NOMO-1 (cell line): ENCODE data around the gene CLEC19A.
A peak's percentile ranks its signal among the peaks of the same experiment; 100 is the strongest.
"Not testable (repeated sequence)": the region's sequence is repeated elsewhere in the genome, so short reads cannot be mapped to it uniquely, and the experiment has no call there.

Experiments used
- DNase-seq, 2 experiments: peaks; one replicate each; lab custom pipeline; 2025; ENCODE audit not compliant: unreplicated experiment in 2 of 2; lab: John Stamatoyannopoulos, UW

The CLEC19A gene

DNA sequence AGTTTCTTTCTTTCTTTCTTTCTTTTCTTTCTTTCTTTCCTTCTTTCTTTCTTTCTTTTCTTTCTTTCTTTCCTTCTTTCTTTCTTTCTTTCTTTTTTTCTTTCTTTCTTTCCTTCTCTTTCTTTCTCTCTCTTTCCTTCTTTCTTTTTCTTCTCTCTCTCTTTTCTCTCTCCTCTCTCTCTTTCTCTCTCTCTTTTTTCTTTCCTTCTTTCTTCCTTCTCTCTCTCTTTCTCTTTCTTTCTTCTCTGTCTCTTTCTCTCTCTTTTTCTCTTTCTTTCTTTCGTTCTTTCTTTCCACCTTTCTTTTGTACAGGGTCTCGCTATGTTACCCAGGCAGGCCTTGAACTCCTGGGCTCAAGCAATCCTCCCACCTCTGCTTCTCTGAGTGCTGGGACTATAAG is 35.7 kb downstream of the CLEC19A start:
- not testable (repeated sequence) for DNase-seq

- DNase-seq, result no peak
Measured at GRCh38 chr16:19323596-19323995, 38.1 kb downstream of the CLEC19A start.

DNA sequence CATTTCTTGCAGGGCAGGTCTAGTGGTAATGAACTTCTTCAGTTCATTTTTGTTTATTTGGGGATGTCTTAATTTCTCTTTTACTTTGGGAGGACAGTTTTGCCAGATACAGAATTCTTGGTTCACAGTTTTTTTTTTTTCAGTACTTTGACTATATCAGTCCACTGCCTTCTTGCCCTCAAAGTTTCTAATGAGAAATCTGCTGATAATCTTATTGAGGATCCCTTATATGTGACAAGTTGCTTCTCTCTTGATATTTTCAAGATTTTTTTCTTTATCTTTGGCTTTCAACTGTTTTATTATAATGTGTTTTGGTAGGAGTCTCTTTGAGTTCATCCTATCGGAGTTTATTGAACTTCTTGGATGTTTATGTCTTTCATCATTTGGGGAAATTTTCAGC is 42.8 kb downstream of the CLEC19A start:
- DNase-seq, result no peak

DNA sequence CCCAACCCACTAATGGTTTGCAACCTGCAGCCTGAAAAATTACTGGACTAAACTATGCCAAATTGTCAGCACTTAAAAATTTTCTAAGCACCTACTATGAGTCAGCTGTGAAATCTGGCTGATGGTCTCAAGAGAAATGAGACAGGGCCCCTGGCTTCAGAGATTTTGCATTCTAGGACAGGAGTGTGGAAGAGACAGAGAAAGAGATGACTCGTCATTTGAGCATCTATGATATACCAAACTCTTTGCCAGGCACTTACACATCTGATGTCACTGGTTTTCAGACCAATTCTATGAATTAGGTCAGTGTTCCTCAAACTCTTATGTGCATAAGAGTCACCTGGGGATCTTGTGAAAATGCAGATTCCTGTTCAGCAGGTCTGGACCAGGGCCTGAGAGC is 44.4 kb downstream of the CLEC19A start:
- DNase-seq, result no peak

GRCh38 chr16:19330841-19331397 is 45.4 kb downstream of the CLEC19A start:
- DNase-seq, result no peak

GRCh38 chr16:19331794-19332193 is 46.3 kb downstream of the CLEC19A start:
- DNase-seq, result no peak

GRCh38 chr16:19338335-19338734 is 52.8 kb downstream of the CLEC19A start:
- no peak for DNase-seq

DNA sequence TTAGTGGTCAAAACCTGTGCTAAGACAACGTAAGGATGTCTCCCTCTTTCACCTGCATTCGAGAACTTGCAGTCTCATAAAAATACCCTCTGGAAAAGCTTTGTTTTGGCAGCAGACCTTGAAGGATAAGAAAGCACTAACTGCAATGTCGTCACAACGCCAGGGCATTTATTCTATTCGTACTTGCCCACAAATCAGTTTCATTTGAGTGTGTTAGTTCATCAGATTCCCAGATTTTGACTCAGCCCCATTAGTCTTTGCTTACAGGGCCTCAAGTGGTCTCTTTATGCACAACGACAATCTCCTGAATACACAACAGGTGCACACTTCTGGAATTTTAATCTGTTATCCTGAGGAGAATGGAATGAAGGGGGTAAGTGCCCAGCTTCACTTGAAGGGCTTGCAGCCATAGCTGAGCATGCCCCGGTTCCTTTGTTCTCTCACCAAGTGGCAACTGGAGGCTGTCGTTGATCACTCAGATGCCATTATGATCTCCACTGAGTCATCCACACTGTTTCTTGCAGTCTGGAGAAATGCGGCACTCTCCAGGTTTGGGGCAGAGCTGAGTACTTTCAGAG is 58.8 kb downstream of the CLEC19A start:
- no peak for DNase-seq

- DNase-seq, result no peak
Measured at GRCh38 chr16:19344980-19345379, 59.4 kb downstream of the CLEC19A start.

GRCh38 chr16:19346335-19346922 is 60.9 kb downstream of the CLEC19A start:
- peak; percentile 44 to 47 for DNase-seq

DNA sequence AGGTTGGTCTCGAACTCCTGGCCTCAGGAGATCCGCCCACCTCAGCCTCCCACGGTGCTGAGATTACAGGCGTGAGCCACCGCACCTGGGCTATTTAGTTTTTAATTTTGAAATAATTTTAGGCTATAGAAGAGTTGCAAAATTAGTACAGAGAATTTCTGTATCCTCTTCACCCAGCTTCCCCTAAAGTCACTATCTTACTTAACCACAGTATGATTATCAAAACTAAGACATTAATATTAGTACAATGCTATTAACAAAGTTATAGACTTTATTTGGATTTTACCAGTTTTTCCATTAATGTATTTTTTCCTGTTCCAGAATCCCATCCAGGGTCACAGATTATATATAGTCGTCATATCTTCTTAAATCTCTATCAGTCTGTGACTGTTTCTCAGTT is 62.6 kb downstream of the CLEC19A start:
- no peak for DNase-seq

GRCh38 chr16:19348578-19349315 is 63.2 kb downstream of the CLEC19A start:
- DNase-seq, result no peak

GRCh38 chr16:19354371-19354770 is 68.8 kb downstream of the CLEC19A start:
- no peak for DNase-seq

DNA sequence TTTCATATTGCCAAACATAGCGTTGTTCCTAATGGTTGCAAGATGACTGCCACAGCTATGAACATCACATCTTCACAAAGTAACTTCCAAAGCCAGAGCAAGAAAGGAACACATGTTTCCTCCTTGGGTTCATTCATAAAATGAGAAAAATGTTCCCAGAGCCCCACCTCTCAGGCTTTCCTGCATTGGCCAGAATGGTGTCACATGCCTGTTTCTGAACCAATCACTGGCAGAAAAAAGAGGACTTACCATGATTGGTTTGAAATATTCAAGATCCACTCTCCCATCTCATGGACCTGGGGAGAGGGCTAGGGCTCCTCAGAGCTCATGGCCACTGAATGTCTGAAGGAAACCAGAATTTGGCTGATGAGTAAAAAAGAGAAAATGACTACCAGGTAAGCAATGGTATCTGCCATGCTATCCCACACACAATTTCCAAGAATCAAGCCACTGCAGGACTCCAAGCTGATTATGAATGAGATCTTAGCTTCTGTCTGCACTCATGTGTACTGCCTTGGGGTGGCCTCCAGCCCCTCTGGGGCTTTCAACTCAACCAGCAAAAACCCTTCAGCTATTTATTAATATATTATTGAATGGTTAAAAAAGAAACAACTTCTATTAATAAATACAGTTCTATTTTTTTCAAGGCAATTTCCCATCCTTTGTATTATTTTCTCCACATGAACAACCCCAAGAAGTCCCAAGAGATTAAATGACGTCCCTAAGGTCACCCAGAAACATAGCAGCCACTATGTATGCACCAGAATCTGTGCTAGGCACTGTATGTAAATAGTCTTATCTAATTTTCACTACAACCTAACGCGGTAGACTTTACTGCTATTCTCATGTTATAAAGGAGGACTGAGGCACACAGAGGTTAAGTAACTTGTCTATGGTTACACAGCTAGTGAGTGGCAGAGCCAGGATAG is 70.8 kb downstream of the CLEC19A start:
- DNase-seq, result no peak

DNA sequence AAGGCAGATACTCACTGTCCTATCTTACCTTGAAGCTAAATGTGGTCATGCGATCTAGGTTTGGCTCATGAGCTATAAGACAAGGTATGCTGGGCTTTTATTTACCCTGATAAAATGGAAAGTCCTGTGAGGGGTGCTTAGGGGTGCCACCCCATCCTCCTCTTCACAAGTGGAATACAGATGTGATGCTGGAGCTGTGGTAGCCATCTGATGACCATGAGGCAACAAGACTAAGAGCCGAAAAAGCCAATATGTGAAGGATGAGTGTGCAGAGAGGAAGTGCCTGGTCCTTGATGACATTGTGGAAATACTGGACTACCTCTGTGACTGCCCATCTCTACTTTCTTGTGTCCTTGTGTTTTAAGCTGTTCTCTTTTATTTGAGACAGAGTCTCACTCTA is 74.0 kb downstream of the CLEC19A start:
- DNase-seq, result no peak
